Lower lobe of right lung (tissue), 2 donors: ENCODE measurements around the gene TSPOAP1. TPM values are rescaled to one million over a fixed set of nuclear protein-coding genes. Genes with fewer than 3 reads are reported as not detected.

Source experiments
- ATAC-seq, 2 donors: fragments of 200-7000 bp; cut with Tn5 transposase; one replicate each; pipeline ENCODE4 v1.9.1; 2020 to 2022; ENCODE audit warnings: mild to moderate bottlenecking in 2 of 2, moderate library complexity in 2 of 2
- DNase-seq: peaks from one replicate; pipeline ENCODE4 v3.0.0-alpha.2; 2020
- H3K27ac ChIP-seq: fragments of 200-600 bp; one replicate; pipeline ENCODE4 v1.8.0; 2022
- H3K27me3 ChIP-seq: fragments of 200-600 bp; one replicate; pipeline ENCODE4 v1.8.0; 2022; ENCODE audit warnings: low read depth
- H3K36me3 ChIP-seq: fragments of 200-600 bp; one replicate; pipeline ENCODE4 v1.8.0; 2022; ENCODE audit warnings: mild to moderate bottlenecking
- H3K4me1 ChIP-seq: fragments of 200-600 bp; one replicate; pipeline ENCODE4 v1.8.0; 2022
- H3K4me3 ChIP-seq: fragments of 200-600 bp; one replicate; pipeline ENCODE4 v1.8.0; 2022; ENCODE audit warnings: mild to moderate bottlenecking
- H3K9me3 ChIP-seq: fragments of 200-600 bp; one replicate; pipeline ENCODE4 v1.8.0; 2022
- intact Hi-C: fragments of 100-400 bp; cut with DNase I; formaldehyde crosslinking; loops from one replicate; pipeline ENCODE4 v1.11.0; 2022
- total RNA-seq: library from RNA; stranded (reverse); fragmentation: NEBNext Ultra II Directional; extraction: Animal tissue kit (Norgen Biotek cat#: 25700); gene quantifications from one replicate; pipeline ENCODE4 v1.2.1, GENCODE V29; 2021
- TF ChIP-seq, protein P1 (sequence below): fragments of 200-600 bp; IDR thresholded peaks from one replicate; pipeline ENCODE4 v1.8.0; 2022; ENCODE audit warnings: antibody characterized with exemption, mild to moderate bottlenecking
- donor health status: DM: no; HTN: yes; CAD: no; lungs with severe emphysema.

Gene TSPOAP1
- total RNA-seq, 1 donor from 2014 or later = 20.2 TPM

GRCh38 chr17:58265902-58266875, 62.4 kb downstream of the TSPOAP1 start:
- Histone ChIP-seq H3K4me3 (no peak overlapping the region), H3K27ac (no peak overlapping the region), H3K4me1 (no peaks in the 10 kb centered on the region), H3K27me3 (peaks cover 40% of the 10 kb centered on the region), H3K9me3 (no peaks in the 10 kb centered on the region), H3K36me3 (no peaks in the 10 kb centered on the region)
- ATAC-seq (no peak), DNase-seq (no peak)
- intact Hi-C loops = no loop called here
- TF ChIP-seq, protein P1, sequence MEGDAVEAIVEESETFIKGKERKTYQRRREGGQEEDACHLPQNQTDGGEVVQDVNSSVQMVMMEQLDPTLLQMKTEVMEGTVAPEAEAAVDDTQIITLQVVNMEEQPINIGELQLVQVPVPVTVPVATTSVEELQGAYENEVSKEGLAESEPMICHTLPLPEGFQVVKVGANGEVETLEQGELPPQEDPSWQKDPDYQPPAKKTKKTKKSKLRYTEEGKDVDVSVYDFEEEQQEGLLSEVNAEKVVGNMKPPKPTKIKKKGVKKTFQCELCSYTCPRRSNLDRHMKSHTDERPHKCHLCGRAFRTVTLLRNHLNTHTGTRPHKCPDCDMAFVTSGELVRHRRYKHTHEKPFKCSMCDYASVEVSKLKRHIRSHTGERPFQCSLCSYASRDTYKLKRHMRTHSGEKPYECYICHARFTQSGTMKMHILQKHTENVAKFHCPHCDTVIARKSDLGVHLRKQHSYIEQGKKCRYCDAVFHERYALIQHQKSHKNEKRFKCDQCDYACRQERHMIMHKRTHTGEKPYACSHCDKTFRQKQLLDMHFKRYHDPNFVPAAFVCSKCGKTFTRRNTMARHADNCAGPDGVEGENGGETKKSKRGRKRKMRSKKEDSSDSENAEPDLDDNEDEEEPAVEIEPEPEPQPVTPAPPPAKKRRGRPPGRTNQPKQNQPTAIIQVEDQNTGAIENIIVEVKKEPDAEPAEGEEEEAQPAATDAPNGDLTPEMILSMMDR = no peak

DNA sequence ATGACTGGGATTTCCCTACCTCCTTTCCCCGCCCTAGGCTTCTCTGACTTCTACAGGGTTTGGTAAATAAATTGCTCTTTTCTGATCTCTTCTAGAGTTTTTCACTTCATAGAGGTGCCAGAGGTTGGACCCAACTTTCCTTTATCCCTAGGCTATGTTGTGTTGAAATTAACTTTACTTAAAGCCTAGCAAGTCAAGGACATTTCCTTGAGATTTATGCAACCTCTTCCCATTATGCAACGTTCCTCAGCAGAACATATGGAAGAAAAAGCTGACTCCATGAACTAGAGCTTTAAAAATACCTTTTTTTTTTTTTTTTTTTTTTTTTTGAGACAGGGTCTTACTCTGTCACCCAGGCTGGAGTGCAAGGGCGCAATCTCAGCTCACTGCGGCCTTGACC, 63.3 kb downstream of the TSPOAP1 start:
- Histone ChIP-seq H3K27me3 (peaks cover 49% of the 10 kb centered on the region), H3K27ac (no peak overlapping the region), H3K36me3 (no peaks in the 10 kb centered on the region), H3K4me3 (no peak overlapping the region), H3K4me1 (no peaks in the 10 kb centered on the region), H3K9me3 (no peaks in the 10 kb centered on the region)
- TF ChIP-seq, protein P1 = no peak
- intact Hi-C loops = no loop called here
- ATAC-seq (no peak), DNase-seq (no peak)

- ATAC-seq (no peak), DNase-seq (no peak)
- H3K27me3 ChIP-seq = peaks cover 56% of the 10 kb centered on the region
- no peaks in the 10 kb centered on the region for H3K9me3 ChIP-seq
- no peaks in the 10 kb centered on the region for H3K4me1 ChIP-seq
- H3K4me3 ChIP-seq = no peak overlapping the region
- TF ChIP-seq, protein P1 = no peak
- no peaks in the 10 kb centered on the region for H3K36me3 ChIP-seq
- intact Hi-C loops = no loop called here
- H3K27ac ChIP-seq = no peak overlapping the region
Observed at GRCh38 chr17:58264407-58265103, 64.0 kb downstream of the TSPOAP1 start.

- H3K9me3 ChIP-seq = no peaks in the 10 kb centered on the region
- H3K27me3 ChIP-seq = peaks cover 52% of the 10 kb centered on the region
- H3K4me3 ChIP-seq = no peak overlapping the region
- TF ChIP-seq, protein P1 = no peak
- H3K27ac ChIP-seq = no peak overlapping the region
- intact Hi-C loops = no loop called here
- no peak for DNase-seq
- ATAC-seq = no peak
- H3K36me3 ChIP-seq = no peaks in the 10 kb centered on the region
- no peaks in the 10 kb centered on the region for H3K4me1 ChIP-seq
Observed at GRCh38 chr17:58263773-58264172, 64.8 kb downstream of the TSPOAP1 start.

DNA sequence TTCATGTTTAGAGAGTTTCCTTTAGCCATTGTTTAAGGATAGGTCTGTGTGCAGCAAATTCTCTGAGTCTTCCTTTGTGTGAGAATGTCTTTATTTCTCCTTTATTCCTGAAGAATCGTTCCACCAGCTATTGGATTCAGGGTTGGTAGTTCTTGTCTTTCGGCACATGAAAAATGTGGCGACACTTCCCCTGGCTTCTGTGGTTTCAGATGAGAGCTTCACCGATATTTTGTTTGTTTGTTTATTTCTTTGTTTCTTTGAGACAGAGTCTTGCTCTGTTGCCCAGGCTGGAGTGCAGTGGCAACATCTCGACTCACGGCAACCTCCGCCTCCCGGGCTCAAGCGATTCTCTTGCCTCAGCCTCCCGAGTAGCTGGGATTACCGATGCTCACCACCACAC, 66.4 kb downstream of the TSPOAP1 start:
- ATAC-seq = no peak
- TF ChIP-seq, protein P1 = no peak

More for the DNA sequence above, 66.4 kb downstream of the TSPOAP1 start:
- no peak for DNase-seq
- H3K9me3 ChIP-seq = no peaks in the 10 kb centered on the region
- no peak overlapping the region for H3K4me3 ChIP-seq
- H3K4me1 ChIP-seq = no peaks in the 10 kb centered on the region
- intact Hi-C loops = no loop called here
- no peaks in the 10 kb centered on the region for H3K36me3 ChIP-seq
- H3K27ac ChIP-seq = no peak overlapping the region
- H3K27me3 ChIP-seq = peaks cover 45% of the 10 kb centered on the region
